Measurements from ENCODE around the gene MAP3K5. TPM values are rescaled to one million over a fixed set of nuclear protein-coding genes. Genes with fewer than 3 reads are reported as not detected.

MAP3K5 gene
- total and polyA plus RNA-seq, 2 of the 8 experiments (the other 6 are each of a cell fraction or from before 2014, with no cell fraction given) = 0.63 to 2.6 TPM

GRCh38 chr6:136604928-136605510 is 187.3 kb downstream of the MAP3K5 start:
- H3K27me3 ChIP-seq (replicated peaks in 1 of 4; ENCODE audit: control insufficient read depth in 3 of 4, extremely low read depth in 1 of 4, insufficient read depth in 3 of 4, low read length in 3 of 4) = no peaks in the 10 kb centered on the region
- no peak overlapping the region for H4K8ac ChIP-seq (ENCODE audit: extremely low read depth, insufficient read depth, low read length)
- TF ChIP-seq TEAD4 (IDR thresholded peaks at IDR 0.05; ENCODE audit: low read depth, low read length) (no peak), SIX5 (IDR thresholded peaks at IDR 0.05; ENCODE audit: low read depth, low read length) (no peak), NANOG (IDR thresholded peaks at IDR 0.05; ENCODE audit: insufficient read depth, low read depth, low read length, poor library complexity, severe bottlenecking) (no peak), HDAC6 (IDR thresholded peaks at IDR 0.05; ENCODE audit: low read depth, low read length) (no peak), TBP (IDR thresholded peaks at IDR 0.05; ENCODE audit: low read depth, low read length) (no peak), ATF3 (IDR thresholded peaks at IDR 0.05; ENCODE audit: insufficient read depth, low read depth, low read length) (no peak), CTBP2 (IDR thresholded peaks at IDR 0.05; ENCODE audit: borderline replicate concordance, insufficient read depth, insufficient read length, low read length) (no peak), CHD1 (IDR thresholded peaks at IDR 0.05; ENCODE audit: low read depth, low read length) (no peak), POU5F1 (IDR thresholded peaks at IDR 0.05; ENCODE audit: low read depth, low read length) (no peak), CBX5 (IDR thresholded peaks at IDR 0.05; ENCODE audit: low read depth, low read length) (no peak)
- H3K18ac ChIP-seq (ENCODE audit: extremely low read depth, low read length) = no peak overlapping the region
- no peaks in the 10 kb centered on the region for H3K79me1 ChIP-seq (ENCODE audit: low read depth, low read length)
- no peak overlapping the region for H3K4me2 ChIP-seq (ENCODE audit: insufficient read depth in 1 of 2, low read depth in 2 of 2, low read length in 2 of 2)
- no peaks in the 10 kb centered on the region for H3K79me2 ChIP-seq (ENCODE audit: control insufficient read depth in 1 of 2, insufficient read depth in 2 of 2, low read length in 2 of 2)
- no peak overlapping the region for H2BK5ac ChIP-seq (ENCODE audit: low read depth, low read length)
- FAIRE-seq (no peak), DNase-seq (ENCODE audit: low read depth in 1 of 2, low spot score in 2 of 2) (no peak)
- H2AK5ac ChIP-seq (ENCODE audit: low read depth, low read length) = no peak overlapping the region
- no peak overlapping the region for H3K14ac ChIP-seq (ENCODE audit: insufficient read length)
- no peak overlapping the region for H3K9ac ChIP-seq (replicated peaks in 1 of 4; ENCODE audit: extremely low read depth in 1 of 4, low read depth in 3 of 4, low read length in 3 of 4)
- ChIA-PET CTCF (ENCODE audit: partially characterized antibody) (interaction anchor here (0.6 kb wide), 1 partner anchor 60 kb away, joined by 5 read pairs; no protein-coding TSS in a partner anchor), POLR2A (ENCODE audit: partially characterized antibody) (no interaction called here)
- no peaks in the 10 kb centered on the region for H3K36me3 ChIP-seq (ENCODE audit: control insufficient read depth in 2 of 4, insufficient read depth in 4 of 4, low read length in 3 of 4)
- H3K23ac ChIP-seq (ENCODE audit: insufficient read length) = no peak overlapping the region
- no peak overlapping the region for H4K5ac ChIP-seq (ENCODE audit: insufficient read length, low read depth, low read length)
- WGBS, 2 experiments (ENCODE audit: extremely low coverage in 1 of 2, insufficient coverage in 1 of 2, insufficient read length in 1 of 2, insufficient replicate concordance in 2 of 2, low coverage in 1 of 2, low lambda C conversion rate in 2 of 2, missing lambda C conversion rate in 1 of 2) = 85% methylated on average over 5 of the region's 5 CpGs; no CpG with 5 or more reads in 1 of the 2 experiments
- H3K4me1 ChIP-seq (replicated peaks in 1 of 4; ENCODE audit: control insufficient read depth in 3 of 4, insufficient read depth in 4 of 4, low read length in 3 of 4) = no peaks in the 10 kb centered on the region; a peak in 1 of 7 replicates
- H4K20me1 ChIP-seq (replicated peaks in 1 of 2; ENCODE audit: control insufficient read depth in 1 of 2, insufficient read depth in 2 of 2, low read length in 2 of 2) = no peaks in the 10 kb centered on the region
- H2BK20ac ChIP-seq (ENCODE audit: low read length) = no peak overlapping the region
- H3K56ac ChIP-seq (replicated peaks; ENCODE audit: insufficient read length, low read depth, low read length) = no peak overlapping the region
- no peak overlapping the region for H3K4me3 ChIP-seq (ENCODE audit: extremely low read depth in 1 of 4, insufficient read depth in 2 of 4, low read depth in 3 of 4, low read length in 4 of 4)
- H3K23me2 ChIP-seq (ENCODE audit: low read depth, low read length) = no peaks in the 10 kb centered on the region
- no peak overlapping the region for H3K4ac ChIP-seq (replicated peaks; ENCODE audit: insufficient read length, low read depth, low read length)
- H3K9me3 ChIP-seq (ENCODE audit: insufficient read depth in 2 of 2, low read depth in 1 of 2, low read length in 1 of 2) = no peaks in the 10 kb centered on the region
- no peak overlapping the region for H2BK120ac ChIP-seq (replicated peaks; ENCODE audit: low read depth, low read length)
- no peak overlapping the region for H2BK15ac ChIP-seq (ENCODE audit: low read length)
- no peak overlapping the region for H4K91ac ChIP-seq (replicated peaks; ENCODE audit: insufficient read length, low read length)
- no peak overlapping the region for H3K27ac ChIP-seq (ENCODE audit: low read depth, low read length)
- no peak overlapping the region for H2BK12ac ChIP-seq (ENCODE audit: low read depth, low read length)
- no peak overlapping the region for H2AFZ ChIP-seq (ENCODE audit: low read length)

Data from H1 (cell line).